HG03342 (cell line): ENCODE measurements around the gene USP12.
"Not testable (repeated sequence)": the region's sequence is repeated elsewhere in the genome, so short reads cannot be mapped to it uniquely, and the experiment has no call there.

Source experiments
- ATAC-seq: cut with Tn5 transposase; IDR thresholded peaks from one replicate; pipeline ENCODE4 v1.9.1; 2021; ENCODE audit warnings: mild to moderate bottlenecking, moderate library complexity; ENCODE audit not compliant: unreplicated experiment

The USP12 gene

DNA sequence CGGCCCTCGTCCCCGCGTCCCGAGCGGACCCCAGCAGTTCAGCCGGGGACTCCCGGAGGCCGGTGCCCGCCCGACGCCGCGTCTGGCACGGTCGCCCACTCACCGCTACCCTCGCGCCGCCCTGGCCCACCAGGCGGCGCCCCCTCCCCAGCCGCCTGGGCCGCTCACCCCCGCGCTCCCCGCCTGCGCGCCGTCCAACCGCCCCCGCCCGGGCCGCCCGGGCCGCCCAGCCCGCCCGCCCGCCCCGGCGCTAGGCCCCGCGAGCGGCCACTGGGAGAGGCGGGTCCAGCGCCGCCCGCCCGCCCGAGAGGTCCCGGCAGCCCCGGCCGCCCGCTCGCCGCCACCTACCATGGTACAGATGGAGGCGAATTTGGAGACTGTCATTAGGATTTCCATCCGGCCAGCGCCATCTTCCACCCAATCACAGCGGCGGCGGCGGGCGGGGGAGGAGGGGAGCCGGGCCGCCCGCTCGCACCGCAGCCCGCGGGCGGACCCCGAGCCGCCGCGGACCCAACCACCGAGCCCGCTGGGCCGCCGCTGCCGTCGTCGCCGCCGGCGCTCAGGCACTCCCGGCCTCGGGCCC lies at the start of gene USP12:
Gene USP12 (minus strand): TSS at position 568 of the 583 bp plus-strand sequence. CDS start 172 bp downstream, at position 396.
- ATAC-seq = peak; percentile 13

- no peak for ATAC-seq
Measured at GRCh38 chr13:27219611-27220010, 48.0 kb upstream of the USP12 start.

GRCh38 chr13:27218861-27219260 lies 47.2 kb upstream of the USP12 start:
- not testable (repeated sequence) for ATAC-seq

- not testable (repeated sequence) for ATAC-seq
Measured at GRCh38 chr13:27217791-27218190, 46.2 kb upstream of the USP12 start.

- not testable (repeated sequence) for ATAC-seq
Measured at GRCh38 chr13:27213386-27213785, 41.8 kb upstream of the USP12 start.

- no peak for ATAC-seq
Measured at GRCh38 chr13:27211771-27212364, 40.3 kb upstream of the USP12 start.

DNA sequence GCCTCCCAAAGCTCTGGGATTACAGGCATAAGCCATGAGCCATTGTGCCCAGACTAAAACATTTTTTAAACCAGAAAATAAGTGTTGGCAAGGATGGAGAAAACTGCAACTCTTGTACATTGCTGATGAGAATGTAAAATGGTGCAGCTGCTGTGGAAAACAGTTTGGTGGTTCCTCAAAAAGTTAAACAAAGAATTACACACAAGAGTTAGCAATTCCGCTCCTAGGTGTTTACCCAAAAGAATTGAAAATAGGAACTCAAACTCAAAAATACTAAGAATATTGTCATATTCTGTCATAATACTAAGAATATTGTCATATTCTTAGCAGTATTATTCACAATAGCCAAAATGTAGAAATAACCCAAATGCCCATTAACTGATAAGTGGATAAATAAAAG lies 39.7 kb upstream of the USP12 start:
- no peak for ATAC-seq

- no peak for ATAC-seq
Measured at GRCh38 chr13:27208514-27208913, 36.9 kb upstream of the USP12 start.

GRCh38 chr13:27203854-27204253 lies 32.2 kb upstream of the USP12 start:
- no peak for ATAC-seq

- ATAC-seq = no peak
Measured at GRCh38 chr13:27203186-27203585, 31.6 kb upstream of the USP12 start.

- no peak for ATAC-seq
Measured at GRCh38 chr13:27201661-27202060, 30.1 kb upstream of the USP12 start.

GRCh38 chr13:27200413-27201070 lies 28.9 kb upstream of the USP12 start:
- no peak for ATAC-seq

DNA sequence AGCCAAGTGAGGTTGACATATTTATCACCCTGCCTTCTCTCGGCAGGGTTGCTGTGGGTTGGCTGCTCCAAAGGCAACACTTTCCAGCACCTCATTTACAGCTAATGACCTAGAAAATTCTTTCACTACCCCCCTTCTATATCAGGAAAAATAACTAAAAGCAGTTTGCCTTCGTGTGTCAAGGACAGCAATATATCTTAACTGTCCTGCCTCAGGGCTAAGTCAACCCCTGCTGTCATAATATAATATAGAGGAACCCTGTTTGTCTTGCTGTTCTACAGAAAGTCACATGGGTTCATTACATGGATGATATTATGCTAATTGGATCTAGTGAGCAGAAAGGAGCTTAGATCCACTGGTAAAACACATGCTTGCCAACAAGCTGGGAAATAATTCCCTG lies 28.1 kb upstream of the USP12 start:
- no peak for ATAC-seq

DNA sequence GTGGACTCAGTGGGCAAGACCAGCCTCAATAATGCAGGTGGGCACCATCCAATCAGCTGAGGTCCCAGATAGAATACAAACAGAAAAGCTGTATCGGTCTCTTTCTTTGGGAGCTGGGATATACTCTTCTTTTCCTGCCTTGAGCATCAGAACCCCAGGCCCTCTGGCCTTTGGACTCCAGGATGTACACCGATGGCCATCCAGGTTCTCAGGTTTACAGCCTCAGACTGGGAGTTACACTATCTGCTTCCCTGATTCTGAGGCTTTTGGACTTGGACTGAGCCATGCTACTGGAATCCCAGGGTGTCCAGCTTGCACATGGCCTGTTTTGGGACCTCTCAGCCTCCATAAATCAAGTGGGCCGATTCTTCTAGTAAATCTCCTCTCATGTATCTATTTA lies 27.6 kb upstream of the USP12 start:
- no peak for ATAC-seq

- no peak for ATAC-seq
Measured at GRCh38 chr13:27194895-27195764, 23.5 kb upstream of the USP12 start.

DNA sequence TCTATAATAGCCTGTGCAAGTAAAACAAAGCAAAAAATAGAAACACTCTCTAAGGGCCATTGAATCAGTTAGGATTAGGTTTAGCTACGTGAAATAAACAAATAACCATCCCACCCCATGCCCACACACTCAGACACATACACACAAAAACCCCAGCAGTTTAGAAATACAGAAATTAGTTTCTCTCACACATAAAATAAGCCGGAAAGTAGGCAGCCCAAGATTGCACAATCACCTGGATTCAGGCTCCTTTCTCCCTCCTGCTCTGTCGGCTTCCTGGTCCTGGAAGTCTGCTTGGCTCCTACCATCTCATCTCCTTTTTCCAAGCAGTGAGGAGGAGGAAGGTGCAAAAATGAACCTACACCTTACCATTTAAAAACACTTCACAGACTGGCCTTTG lies 22.6 kb upstream of the USP12 start:
- ATAC-seq = no peak

- ATAC-seq = no peak
Measured at GRCh38 chr13:27193496-27193895, 21.9 kb upstream of the USP12 start.

DNA sequence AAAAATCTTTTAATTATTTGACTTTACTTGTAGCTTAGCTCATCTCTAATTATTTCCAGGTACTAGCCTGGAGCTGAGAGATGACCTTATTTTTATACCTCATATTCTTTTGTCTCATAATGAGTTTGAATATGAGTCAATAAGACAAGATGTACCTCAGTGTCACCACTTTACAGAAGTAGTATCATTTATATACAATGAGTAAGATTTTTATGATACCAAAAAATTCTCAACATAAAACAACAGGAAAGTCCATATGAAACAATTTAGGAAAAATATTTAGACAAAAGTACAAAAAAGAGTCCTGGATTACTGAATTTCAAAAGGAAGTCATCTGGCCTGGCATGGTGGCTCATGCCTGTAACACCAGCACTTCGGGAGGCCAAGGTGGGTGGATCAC lies 21.4 kb upstream of the USP12 start:
- ATAC-seq = no peak

GRCh38 chr13:27192367-27192766 lies 20.8 kb upstream of the USP12 start:
- ATAC-seq = not testable (repeated sequence)

- no peak for ATAC-seq
Measured at GRCh38 chr13:27189192-27189591, 17.6 kb upstream of the USP12 start.

DNA sequence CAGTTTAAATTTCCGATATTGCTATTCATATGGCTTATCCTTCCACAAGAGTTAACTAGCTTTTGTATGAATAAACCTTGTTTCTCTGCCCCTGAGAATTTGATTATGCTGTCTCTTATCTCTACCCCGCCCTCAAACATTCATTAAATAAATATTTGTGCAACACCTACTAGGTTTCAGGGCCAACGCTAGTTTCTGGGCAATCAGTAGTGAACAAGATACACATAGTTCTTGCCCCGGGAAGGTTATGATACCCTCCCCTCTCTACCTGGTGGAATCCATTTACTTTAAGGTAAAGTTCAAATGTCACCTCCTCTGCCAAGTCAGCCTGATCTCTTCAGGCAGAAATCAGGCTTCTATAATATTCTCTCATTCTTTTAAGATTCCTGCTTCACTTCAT lies 16.6 kb upstream of the USP12 start:
- no peak for ATAC-seq
